A549 (cell line): ENCODE results near the gene LHFPL2. TPM values are rescaled to one million over a fixed set of nuclear protein-coding genes. Genes with fewer than 3 reads are reported as not detected.
"Not testable (repeated sequence)": the region's sequence is repeated elsewhere in the genome, so short reads cannot be mapped to it uniquely, and the experiment has no call there.

Experiments
- ATAC-seq, 2 experiments: fragments of 200-7000 bp in 1 of 2; fragments of >200 bp in 1 of 2; cut with Nextera tagmentation in 1 of 2; cut with Tn5 transposase in 1 of 2; 3 replicates each; pipeline versions ENCODE4 v1.8.0 to v1.9.1; 2018 to 2020; ENCODE audit warnings: mild to moderate bottlenecking in 1 of 2, moderate library complexity in 1 of 2
- CTCF ChIA-PET: fragments of 300-600 bp; sonication (Branson Sonifier 250); formaldehyde crosslinking; extraction: SDS; loops from one replicate; lab custom pipeline; 2021; ENCODE audit warnings: antibody characterized with exemption, inconsistent platforms; lab: Yijun Ruan, JAX
- POLR2A ChIA-PET: fragments of 350-600 bp; formaldehyde crosslinking; extraction: SDS; loops from one replicate; lab custom pipeline; 2021; ENCODE audit warnings: antibody characterized with exemption, inconsistent platforms; lab: Yijun Ruan, JAX
- DNase-seq, 2 experiments: peaks; one replicate each; pipeline versions ENCODE4 v3.0.0 to v3.0.0-alpha.2; 2011 to 2016; ENCODE audit warnings: low read depth in 1 of 2, low spot score in 1 of 2
- FAIRE-seq: peaks from 2 replicates; lab custom pipeline; 2011; peaks lifted over from hg19 to GRCh38; lab: Jason Lieb, UNC
- H3K27ac ChIP-seq, 2 experiments: fragments of >200 bp; sonication (Bioruptor Twin); formaldehyde crosslinking; 3 replicates each; pipeline ENCODE4 v1.5.1; 2016 to 2017
- H3K4me1 ChIP-seq: fragments of >200 bp; sonication (Bioruptor Twin); formaldehyde crosslinking; 3 replicates; pipeline ENCODE4 v1.6.1; 2016
- H3K4me2 ChIP-seq: fragments of >200 bp; sonication (Bioruptor Twin); formaldehyde crosslinking; 3 replicates; pipeline ENCODE4 v1.6.1; 2016
- H3K4me3 ChIP-seq: fragments of >200 bp; sonication (Bioruptor Twin); formaldehyde crosslinking; 3 replicates; pipeline ENCODE4 v1.5.1; 2016
- H3K9me3 ChIP-seq: fragments of >200 bp; sonication (Bioruptor Twin); formaldehyde crosslinking; 3 replicates; pipeline ENCODE4 v1.6.1; 2016
- CBX2 ChIP-seq: fragments of 200-600 bp; sonication (generic); IDR thresholded peaks from 2 replicates; pipeline ENCODE4 v1.6.1; 2016; ENCODE audit warnings: low read depth, mild to moderate bottlenecking, borderline replicate concordance
- CHD4 ChIP-seq: fragments of 200-600 bp; sonication (generic); IDR thresholded peaks from 2 replicates; pipeline ENCODE4 v1.6.1; 2016; ENCODE audit warnings: antibody characterized with exemption, mild to moderate bottlenecking, borderline replicate concordance
- EHF ChIP-seq: fragments of 250-450 bp; sonication (Bioruptor Pico); IDR thresholded peaks from 2 replicates; pipeline ENCODE4 v1.5.0; 2020; ENCODE audit warnings: mild to moderate bottlenecking
- EP300 ChIP-seq, 2 experiments: fragments of >200 bp; sonication (Bioruptor Twin); formaldehyde crosslinking; IDR thresholded peaks; 2 replicates in 1 of 2; 3 replicates in 1 of 2; pipeline ENCODE4 v1.6.1; 2016 to 2017
- ESRRA ChIP-seq: fragments of 150-350 bp; IDR thresholded peaks from 2 replicates; pipeline ENCODE4 v1.6.1; 2014; ENCODE audit warnings: mild to moderate bottlenecking, low read length, borderline replicate concordance
- HOXA7 ChIP-seq: fragments of 250-450 bp; sonication (Bioruptor Pico); IDR thresholded peaks from 2 replicates; pipeline ENCODE4 v1.5.0; 2020; ENCODE audit warnings: mild to moderate bottlenecking, moderate library complexity
- HOXB5 ChIP-seq: fragments of 250-450 bp; sonication (Bioruptor Pico); IDR thresholded peaks from 2 replicates; pipeline ENCODE4 v1.5.0; 2020; ENCODE audit warnings: mild to moderate bottlenecking, moderate library complexity
- JUN ChIP-seq, 2 experiments: fragments of >200 bp; sonication (Bioruptor Twin); formaldehyde crosslinking; IDR thresholded peaks; 2 replicates in 1 of 2; 3 replicates in 1 of 2; pipeline ENCODE4 v1.6.1; 2016 to 2017
- KDM1A ChIP-seq: fragments of 200-600 bp; sonication (generic); IDR thresholded peaks from 2 replicates; pipeline ENCODE4 v1.6.1; 2016; ENCODE audit warnings: low read depth, mild to moderate bottlenecking
- NFE2L2 ChIP-seq: fragments of 150-350 bp; conservative IDR thresholded peaks from 2 replicates; pipeline ENCODE4 v1.6.1; 2014; ENCODE audit warnings: low read length
- NPAS2 ChIP-seq: fragments of 250-450 bp; sonication (Bioruptor Pico); IDR thresholded peaks from 2 replicates; pipeline ENCODE4 v1.8.0; 2022; ENCODE audit warnings: mild to moderate bottlenecking, moderate library complexity, borderline replicate concordance
- RCOR1 ChIP-seq: fragments of 150-350 bp; IDR thresholded peaks from 2 replicates; pipeline ENCODE4 v1.6.1; 2014; ENCODE audit warnings: antibody characterized with exemption, low read length, low read depth
- RFX5 ChIP-seq: fragments of 450-650 bp; IDR thresholded peaks from 2 replicates; pipeline ENCODE4 v1.7.1; 2014; ENCODE audit warnings: antibody characterized with exemption, mild to moderate bottlenecking, moderate library complexity
- RNF2 ChIP-seq: fragments of 200-600 bp; sonication (generic); IDR thresholded peaks from 2 replicates; pipeline ENCODE4 v1.6.1; 2016; ENCODE audit warnings: low read depth, mild to moderate bottlenecking, antibody characterized with exemption, moderate library complexity, borderline replicate concordance
- SREBF2 ChIP-seq: fragments of 450-650 bp; IDR thresholded peaks from 2 replicates; pipeline ENCODE4 v1.6.1; 2014; ENCODE audit warnings: mild to moderate bottlenecking, moderate library complexity
- TP53 ChIP-seq: fragments of 250-450 bp; sonication (Bioruptor Pico); IDR thresholded peaks from 2 replicates; pipeline ENCODE4 v1.5.0; 2021; ENCODE audit warnings: mild to moderate bottlenecking, moderate library complexity
- ZFP36 ChIP-seq: fragments of 450-650 bp; IDR thresholded peaks from 2 replicates; pipeline ENCODE4 v1.6.1; 2014; ENCODE audit warnings: borderline replicate concordance; ENCODE audit not compliant: partially characterized antibody
- WGBS: methylation state at CpG from one replicate; pipeline ENCODE4 v1.1.6; 2017; ENCODE audit errors: missing lambda C conversion rate; 5-methylcytosine and 5-hydroxymethylcytosine counted together
- polyA plus RNA-seq, 4 experiments: library from polyadenylated mRNA; depleted of rRNA in 3 of 4; stranded (reverse); fragments of >200 nt; fragmentation: RNase III in 1 of 4; extraction: RNeasy Plus Mini Kit Qiagen cat#74134 plus additional on column Dnase treatment in 1 of 4; gene quantifications; 2 replicates in 3 of 4; 3 replicates in 1 of 4; pipeline ENCODE4 v1.2.3, GENCODE V29; 2011 to 2017
- TF ChIP-seq, protein P1 (sequence below): fragments of 250-450 bp; sonication (Bioruptor Pico); IDR thresholded peaks from 2 replicates; pipeline ENCODE4 v1.5.0; 2020; ENCODE audit warnings: low read depth, mild to moderate bottlenecking, moderate library complexity
- TF ChIP-seq, protein P2 (sequence below): fragments of >200 bp; sonication (Bioruptor Twin); formaldehyde crosslinking; IDR thresholded peaks from 3 replicates; pipeline ENCODE4 v1.5.1; 2016
- TF ChIP-seq, protein P3 (sequence below): IDR thresholded peaks from 2 replicates; pipeline ENCODE4 v1.6.1; 2012
- TF ChIP-seq, protein P4 (sequence below): fragments of >200 bp; sonication (Bioruptor Twin); formaldehyde crosslinking; IDR thresholded peaks from 2 replicates; pipeline ENCODE4 v1.6.1; 2016

Gene LHFPL2
- polyA plus RNA-seq, 2 of the 4 experiments (the other 2 are of a cell fraction), result 24.9 to 41.7 TPM

DNA sequence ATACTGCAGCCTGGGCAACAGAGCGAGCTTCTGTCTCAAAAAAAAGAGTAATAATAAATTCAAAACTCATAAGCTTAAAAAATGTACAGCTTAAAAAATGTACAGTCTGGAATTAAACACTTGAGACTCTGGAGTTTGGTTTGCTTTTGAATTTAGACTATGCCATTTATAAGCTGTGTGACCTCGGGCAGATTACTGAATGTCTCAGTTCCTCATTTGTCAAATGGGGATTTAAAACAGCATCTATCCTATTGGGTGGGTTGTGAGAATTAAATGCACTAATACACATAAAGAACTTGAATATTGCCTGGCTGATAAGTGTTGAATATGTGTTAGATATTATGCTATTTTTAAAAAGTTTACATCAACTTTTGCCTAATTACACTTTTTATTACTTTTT lies 189.7 kb downstream of the LHFPL2 start:
- Histone ChIP-seq H3K9me3 (no peaks in the 10 kb centered on the region), H3K4me1 (no peaks in the 10 kb centered on the region), H3K4me3 (no peak overlapping the region), H3K27ac (no peak overlapping the region), H3K4me2 (no peak overlapping the region)
- ATAC-seq, result no peak
- ChIA-PET POLR2A (no interaction called here), CTCF (interaction anchor here (1.3 kb wide), 1 partner anchor 9 kb away, joined by 4 read pairs; no protein-coding TSS in a partner anchor)
- FAIRE-seq, result no peak
- TF ChIP-seq RCOR1 (no peak), RNF2 (no peak), KDM1A (no peak), TP53 (CRISPR knock-in tag) (no peak), HOXA7 (CRISPR knock-in tag) (no peak), EP300 (IDR thresholded peaks at IDR 0.05) (no peak), JUN (IDR thresholded peaks at IDR 0.05) (no peak), CBX2 (no peak), CHD4 (no peak)
- TF ChIP-seq, protein P1, sequence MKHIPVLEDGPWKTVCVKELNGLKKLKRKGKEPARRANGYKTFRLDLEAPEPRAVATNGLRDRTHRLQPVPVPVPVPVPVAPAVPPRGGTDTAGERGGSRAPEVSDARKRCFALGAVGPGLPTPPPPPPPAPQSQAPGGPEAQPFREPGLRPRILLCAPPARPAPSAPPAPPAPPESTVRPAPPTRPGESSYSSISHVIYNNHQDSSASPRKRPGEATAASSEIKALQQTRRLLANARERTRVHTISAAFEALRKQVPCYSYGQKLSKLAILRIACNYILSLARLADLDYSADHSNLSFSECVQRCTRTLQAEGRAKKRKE (CRISPR knock-in tag), result no peak
- TF ChIP-seq, protein P2, sequence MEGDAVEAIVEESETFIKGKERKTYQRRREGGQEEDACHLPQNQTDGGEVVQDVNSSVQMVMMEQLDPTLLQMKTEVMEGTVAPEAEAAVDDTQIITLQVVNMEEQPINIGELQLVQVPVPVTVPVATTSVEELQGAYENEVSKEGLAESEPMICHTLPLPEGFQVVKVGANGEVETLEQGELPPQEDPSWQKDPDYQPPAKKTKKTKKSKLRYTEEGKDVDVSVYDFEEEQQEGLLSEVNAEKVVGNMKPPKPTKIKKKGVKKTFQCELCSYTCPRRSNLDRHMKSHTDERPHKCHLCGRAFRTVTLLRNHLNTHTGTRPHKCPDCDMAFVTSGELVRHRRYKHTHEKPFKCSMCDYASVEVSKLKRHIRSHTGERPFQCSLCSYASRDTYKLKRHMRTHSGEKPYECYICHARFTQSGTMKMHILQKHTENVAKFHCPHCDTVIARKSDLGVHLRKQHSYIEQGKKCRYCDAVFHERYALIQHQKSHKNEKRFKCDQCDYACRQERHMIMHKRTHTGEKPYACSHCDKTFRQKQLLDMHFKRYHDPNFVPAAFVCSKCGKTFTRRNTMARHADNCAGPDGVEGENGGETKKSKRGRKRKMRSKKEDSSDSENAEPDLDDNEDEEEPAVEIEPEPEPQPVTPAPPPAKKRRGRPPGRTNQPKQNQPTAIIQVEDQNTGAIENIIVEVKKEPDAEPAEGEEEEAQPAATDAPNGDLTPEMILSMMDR, result no peak
- no peak for DNase-seq
- 92% methylated on average over 2 of the region's 2 CpGs for WGBS

DNA sequence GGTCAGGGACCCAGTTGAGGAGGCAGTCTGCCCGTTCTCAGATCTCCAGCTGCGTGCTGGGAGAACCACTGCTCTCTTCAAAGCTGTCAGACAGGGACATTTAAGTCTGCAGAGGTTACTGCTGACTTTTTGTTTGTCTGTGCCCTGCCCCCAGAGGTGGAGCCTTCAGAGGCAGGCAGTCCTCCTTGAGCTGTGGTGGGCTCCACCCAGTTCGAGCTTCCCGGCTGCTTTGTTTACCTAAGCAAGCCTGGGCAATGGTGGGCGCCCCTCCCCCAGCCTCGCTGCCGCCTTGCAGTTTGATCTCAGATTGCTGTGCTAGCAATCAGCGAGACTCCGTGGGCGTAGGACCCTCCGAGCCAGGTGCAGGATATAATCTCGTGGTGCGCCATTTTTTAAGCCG lies 191.1 kb downstream of the LHFPL2 start:
- H3K9me3 ChIP-seq, H3K4me1 ChIP-seq, ATAC-seq, H3K4me2 ChIP-seq, DNase-seq, FAIRE-seq, H3K27ac ChIP-seq, H3K4me3 ChIP-seq, POLR2A ChIA-PET, CTCF ChIA-PET: not testable (repeated sequence)
- WGBS, result 77% methylated on average over 12 of the region's 14 CpGs

DNA sequence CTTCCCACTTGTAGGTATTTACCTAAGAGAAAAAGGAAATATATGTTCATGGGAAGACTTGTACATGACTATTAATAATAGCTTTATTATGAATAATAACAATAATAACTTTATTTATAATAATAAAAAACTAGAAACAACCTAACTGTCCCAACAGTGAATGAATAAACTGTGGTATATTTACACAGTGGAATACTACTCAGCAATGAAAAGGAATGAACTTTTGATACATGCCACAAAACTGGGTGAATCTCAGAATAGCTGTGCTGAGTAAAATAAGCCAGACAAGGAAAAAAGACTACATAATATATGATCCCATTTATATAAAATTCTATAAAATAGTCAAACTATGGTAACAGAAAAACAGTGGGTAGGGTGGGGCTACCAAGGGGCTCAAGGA lies 199.5 kb downstream of the LHFPL2 start:
- POLR2A ChIA-PET, result no interaction called here
- ATAC-seq, result no peak

DNA sequence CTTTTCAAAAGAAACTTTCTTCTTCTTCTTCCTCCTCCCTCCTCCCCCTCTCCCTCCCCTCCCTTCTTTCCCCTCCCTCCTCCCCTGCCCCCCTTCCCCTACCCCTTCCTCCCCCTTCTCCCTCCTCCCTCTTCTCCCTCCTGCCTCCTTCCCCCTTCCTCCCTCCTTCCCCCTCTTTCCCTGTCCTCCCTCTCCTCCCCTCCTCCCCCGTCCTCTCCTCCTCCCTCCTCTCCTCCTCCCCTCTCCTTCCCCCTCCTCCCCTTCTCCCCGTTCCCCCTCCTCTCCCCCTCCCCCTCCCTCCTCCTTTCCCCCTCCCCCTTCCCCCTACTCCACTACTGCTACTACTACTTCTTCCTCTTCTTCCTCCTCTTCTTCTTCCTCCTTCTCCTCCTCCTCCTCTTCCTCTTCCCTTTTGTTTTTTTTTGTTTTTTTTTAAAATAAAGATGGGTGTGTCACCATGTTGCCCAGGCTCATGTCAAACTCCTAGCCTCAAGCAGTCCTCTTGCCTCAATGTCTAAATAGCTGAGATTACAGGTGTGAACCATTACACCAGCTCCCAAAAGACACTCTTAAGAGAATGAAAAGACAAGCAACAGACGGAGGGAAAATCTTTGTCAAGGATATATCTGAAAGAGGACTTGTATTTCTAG lies 200.7 kb downstream of the LHFPL2 start:
- DNase-seq, result no peak
- Histone ChIP-seq H3K4me1 (no peaks in the 10 kb centered on the region), H3K4me3 (no peak overlapping the region), H3K9me3 (no peaks in the 10 kb centered on the region), H3K27ac (no peak overlapping the region), H3K4me2 (no peak overlapping the region)
- ATAC-seq, result no peak
- TF ChIP-seq, protein P3, sequence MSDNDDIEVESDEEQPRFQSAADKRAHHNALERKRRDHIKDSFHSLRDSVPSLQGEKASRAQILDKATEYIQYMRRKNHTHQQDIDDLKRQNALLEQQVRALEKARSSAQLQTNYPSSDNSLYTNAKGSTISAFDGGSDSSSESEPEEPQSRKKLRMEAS, result no peak
- no peak for TF ChIP-seq CHD4
- TF ChIP-seq ESRRA, result no peak
- TF ChIP-seq RFX5, result no peak
- TF ChIP-seq SREBF2, result no peak
- no peak for TF ChIP-seq EHF
- TF ChIP-seq TP53 (CRISPR knock-in tag), result no peak
- TF ChIP-seq NPAS2 (CRISPR knock-in tag), result no peak
- 91% methylated on average over 1 of the region's 3 CpGs for WGBS
- ChIA-PET POLR2A (no interaction called here), CTCF (no interaction called here)
- no peak for FAIRE-seq

More for the DNA sequence above, 199.5 kb downstream of the LHFPL2 start:
- no peak overlapping the region for H3K27ac ChIP-seq
- CTCF ChIA-PET, result no interaction called here
- TF ChIP-seq, protein P4, sequence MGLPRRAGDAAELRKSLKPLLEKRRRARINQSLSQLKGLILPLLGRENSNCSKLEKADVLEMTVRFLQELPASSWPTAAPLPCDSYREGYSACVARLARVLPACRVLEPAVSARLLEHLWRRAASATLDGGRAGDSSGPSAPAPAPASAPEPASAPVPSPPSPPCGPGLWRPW, result no peak
- TF ChIP-seq HOXB5 (CRISPR knock-in tag) (no peak), ZFP36 (no peak), NFE2L2 (no peak), JUN (IDR thresholded peaks at IDR 0.05) (no peak)
- no peak for DNase-seq
- no peaks in the 10 kb centered on the region for H3K9me3 ChIP-seq
- no peaks in the 10 kb centered on the region for H3K4me1 ChIP-seq
- no peak overlapping the region for H3K4me2 ChIP-seq
- H3K4me3 ChIP-seq, result no peak overlapping the region
- no peak for FAIRE-seq
